Mesenchymal stem cell (in vitro differentiated cells and primary cell): Measurements from ENCODE around the gene ACBD6.

Experiments used
- DNase-seq: peaks from one replicate; pipeline ENCODE4 v3.0.0-alpha.2; 2013
- H2AFZ ChIP-seq: one replicate; pipeline ENCODE4 v1.6.1; 2013; ENCODE audit warnings: low read depth, mild to moderate bottlenecking, control low read depth, inconsistent platforms, low read length, moderate library complexity
- H2AK5ac ChIP-seq: 2 replicates; pipeline ENCODE4 v1.6.1; 2013; ENCODE audit warnings: low read length, moderate library complexity, mild to moderate bottlenecking, inconsistent platforms; ENCODE audit not compliant: severe bottlenecking
- H2BK120ac ChIP-seq: one replicate; pipeline ENCODE4 v1.6.1; 2013; ENCODE audit warnings: low read depth, mild to moderate bottlenecking, inconsistent platforms, low read length, moderate library complexity
- H2BK12ac ChIP-seq, 2 experiments: one replicate each; pipeline ENCODE4 v1.6.1; 2013; ENCODE audit warnings: inconsistent platforms in 2 of 2, low read length in 2 of 2, mild to moderate bottlenecking in 2 of 2, moderate library complexity in 2 of 2, control low read depth in 1 of 2
- H2BK15ac ChIP-seq: one replicate; pipeline ENCODE4 v1.6.1; 2013; ENCODE audit warnings: mild to moderate bottlenecking, low read depth, inconsistent platforms; ENCODE audit not compliant: poor library complexity, severe bottlenecking
- H2BK5ac ChIP-seq: 2 replicates; pipeline ENCODE4 v1.6.1; 2013; ENCODE audit warnings: low read depth, mild to moderate bottlenecking, low read length, control low read depth, inconsistent platforms; ENCODE audit not compliant: poor library complexity, severe bottlenecking
- H3K14ac ChIP-seq, 2 experiments: one replicate each; pipeline ENCODE4 v1.6.1; 2013; ENCODE audit warnings: inconsistent platforms in 2 of 2, low read length in 2 of 2, control low read depth in 1 of 2, mild to moderate bottlenecking in 1 of 2, moderate library complexity in 1 of 2
- H3K18ac ChIP-seq, 2 experiments: one replicate each; pipeline ENCODE4 v1.6.1; 2013; ENCODE audit warnings: inconsistent platforms in 2 of 2, low read length in 2 of 2, control low read depth in 1 of 2, low read depth in 1 of 2, mild to moderate bottlenecking in 1 of 2
- H3K23ac ChIP-seq, 2 experiments: one replicate each; pipeline ENCODE4 v1.6.1; 2013; ENCODE audit warnings: inconsistent platforms in 2 of 2, low read length in 2 of 2, mild to moderate bottlenecking in 2 of 2, moderate library complexity in 2 of 2, control low read depth in 1 of 2
- H3K27ac ChIP-seq: 2 replicates; pipeline ENCODE4 v1.5.1; 2013; ENCODE audit warnings: mild to moderate bottlenecking, moderate library complexity, low read length, control low read depth, inconsistent platforms; ENCODE audit not compliant: poor library complexity, severe bottlenecking
- H3K27me3 ChIP-seq, 2 experiments: 2 replicates each; pipeline versions ENCODE4 v1.6.1 to v1.7.0; 2013; ENCODE audit warnings: low read length in 2 of 2, mild to moderate bottlenecking in 2 of 2, moderate library complexity in 2 of 2, control low read depth in 1 of 2, inconsistent platforms in 1 of 2; ENCODE audit not compliant: control insufficient read depth in 1 of 2, insufficient read depth in 1 of 2
- H3K36me3 ChIP-seq, 2 experiments: 2 replicates each; pipeline versions ENCODE4 v1.6.1 to v1.7.0; 2013; ENCODE audit warnings: low read length in 2 of 2, control low read depth in 1 of 2, inconsistent platforms in 1 of 2, low read depth in 1 of 2, mild to moderate bottlenecking in 1 of 2; ENCODE audit not compliant: insufficient read depth in 2 of 2, control insufficient read depth in 1 of 2
- H3K4ac ChIP-seq, 2 experiments: one replicate each; pipeline ENCODE4 v1.6.1; 2013; ENCODE audit warnings: inconsistent platforms in 2 of 2, low read length in 2 of 2, mild to moderate bottlenecking in 2 of 2, moderate library complexity in 2 of 2, control low read depth in 1 of 2, low read depth in 1 of 2
- H3K4me1 ChIP-seq: 2 replicates; pipeline ENCODE4 v1.6.1; 2013; ENCODE audit warnings: low read depth, low read length, control low read depth; ENCODE audit not compliant: control insufficient read depth, insufficient read depth
- H3K4me2 ChIP-seq: 2 replicates; pipeline ENCODE4 v1.6.1; 2013; ENCODE audit warnings: low read length, mild to moderate bottlenecking, inconsistent platforms; ENCODE audit not compliant: poor library complexity, severe bottlenecking
- H3K4me3 ChIP-seq, 2 experiments: 2 replicates each; pipeline versions ENCODE4 v1.5.1 to v1.7.0; 2013; ENCODE audit warnings: low read length in 2 of 2, mild to moderate bottlenecking in 2 of 2, control low read depth in 1 of 2, low read depth in 1 of 2; ENCODE audit not compliant: insufficient read depth in 1 of 2
- H3K79me1 ChIP-seq: replicated peaks from 2 replicates; pipeline ENCODE4 v1.6.1; 2013; ENCODE audit warnings: mild to moderate bottlenecking, control low read depth, low read length, inconsistent platforms; ENCODE audit not compliant: poor library complexity, severe bottlenecking
- H3K9ac ChIP-seq: 2 replicates; pipeline ENCODE4 v1.7.0; 2013; ENCODE audit warnings: mild to moderate bottlenecking, low read length, moderate library complexity
- H3K9me3 ChIP-seq: 2 replicates; pipeline ENCODE4 v1.7.0; 2013; ENCODE audit warnings: mild to moderate bottlenecking, low read length; ENCODE audit not compliant: control insufficient read depth
- H4K8ac ChIP-seq: one replicate; pipeline ENCODE4 v1.6.1; 2013; ENCODE audit warnings: inconsistent platforms, mild to moderate bottlenecking, low read length, moderate library complexity
- H4K91ac ChIP-seq: one replicate; pipeline ENCODE4 v1.6.1; 2013; ENCODE audit warnings: mild to moderate bottlenecking, low read length, inconsistent platforms
- WGBS: methylation state at CpG from one replicate; pipeline ENCODE4 v1.1.7; 2013; ENCODE audit warnings: mixed read lengths; 5-methylcytosine and 5-hydroxymethylcytosine counted together

The ACBD6 gene

DNA sequence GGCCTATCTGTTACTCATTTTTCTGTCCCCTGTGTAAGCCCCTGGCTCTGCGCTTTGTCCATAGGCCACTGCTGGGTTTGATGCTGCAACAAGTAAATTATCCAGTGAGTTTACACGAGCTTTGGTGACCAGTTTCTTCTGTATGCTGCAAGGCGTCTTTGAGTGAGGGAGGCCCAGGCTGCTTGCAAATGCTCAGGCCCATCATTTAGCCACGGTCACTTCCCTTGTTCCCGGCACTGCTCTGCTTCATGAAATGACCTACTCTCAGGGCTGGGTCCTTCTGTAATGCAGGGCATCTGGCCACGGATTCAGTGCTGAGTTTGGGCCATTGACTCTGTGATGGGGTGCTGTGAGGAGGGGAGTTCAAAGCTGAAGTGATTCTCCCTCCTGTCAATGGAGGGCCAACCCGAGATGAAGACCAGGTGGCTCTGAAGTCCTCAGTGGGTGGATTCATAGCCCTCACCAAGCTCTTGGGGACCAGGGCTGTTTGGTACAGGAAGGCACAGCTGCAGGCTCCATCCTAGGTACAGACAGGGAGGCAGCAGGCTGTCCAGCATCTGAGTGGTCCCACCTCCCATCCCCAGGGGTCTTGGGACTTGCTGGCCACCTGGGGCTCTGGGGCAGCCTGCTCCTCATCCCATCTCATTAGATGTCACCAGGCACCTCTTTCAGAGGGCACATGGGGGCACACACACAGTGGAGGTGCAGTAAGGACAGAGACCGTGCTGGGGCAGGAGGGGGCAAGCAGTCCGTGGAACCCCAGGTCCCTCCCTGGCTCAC, 250.7 kb downstream of the ACBD6 start:
- Histone ChIP-seq H3K27me3 (peaks cover 0 to 90% of the 10 kb centered on the region in 2 experiments), H3K18ac (no peak overlapping the region), H3K23ac (no peak overlapping the region), H4K91ac (no peak overlapping the region), H2BK12ac (no peak overlapping the region), H3K4me2 (no peak overlapping the region), H3K4me1 (peaks cover 26% of the 10 kb centered on the region), H2BK120ac (no peak overlapping the region), H3K36me3 (no peaks in the 10 kb centered on the region), H2AK5ac (no peak overlapping the region), H3K79me1 (no peaks in the 10 kb centered on the region), H3K4ac (no peak overlapping the region), H3K4me3 (no peak overlapping the region), H3K9ac (no peak overlapping the region), H2BK15ac (no peak overlapping the region), H4K8ac (no peak overlapping the region), H3K27ac (no peak overlapping the region), H3K9me3 (no peaks in the 10 kb centered on the region), H2AFZ (no peak overlapping the region), H3K14ac (no peak overlapping the region), H2BK5ac (no peak overlapping the region)
- no peak for DNase-seq
- 81% methylated on average over 9 of the region's 9 CpGs for WGBS

DNA sequence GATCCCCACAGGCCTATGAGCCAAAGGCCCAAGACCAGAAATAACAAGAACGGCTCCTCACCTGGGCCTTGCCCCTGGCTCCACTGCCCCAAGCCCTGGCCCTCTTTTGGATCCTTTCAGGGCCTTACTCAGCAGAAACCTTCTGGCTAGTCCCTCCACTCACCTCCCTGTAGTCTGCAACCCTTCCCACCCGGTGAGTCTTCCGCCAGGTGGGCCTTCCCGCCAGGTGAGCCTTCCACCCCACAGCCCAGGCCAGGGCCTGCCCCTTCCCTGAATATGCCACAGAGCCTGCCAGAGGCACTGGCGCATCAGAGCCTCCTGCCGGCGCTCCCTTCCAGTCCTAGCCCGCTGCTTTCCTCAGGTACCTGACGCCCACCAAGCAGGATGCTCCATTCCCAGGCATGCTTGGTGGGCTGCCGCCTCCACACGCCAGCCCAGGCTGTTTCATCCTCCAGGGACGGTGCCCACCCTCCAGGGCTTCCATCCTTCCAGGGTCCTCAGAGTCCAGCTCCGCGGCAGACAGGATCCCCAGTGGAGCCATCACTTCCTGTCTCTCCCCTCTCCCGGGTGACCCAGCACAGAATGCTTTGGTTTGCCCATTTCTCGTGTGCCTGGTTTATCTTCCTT, 251.4 kb downstream of the ACBD6 start:
- Histone ChIP-seq H3K18ac (no peak overlapping the region), H3K4me3 (no peak overlapping the region), H2BK120ac (no peak overlapping the region), H2BK12ac (no peak overlapping the region), H3K4ac (no peak overlapping the region), H2AFZ (no peak overlapping the region), H2AK5ac (no peak overlapping the region), H2BK5ac (no peak overlapping the region), H3K9ac (no peak overlapping the region), H3K9me3 (no peaks in the 10 kb centered on the region), H3K4me1 (peaks cover 26% of the 10 kb centered on the region), H3K4me2 (no peak overlapping the region), H4K8ac (no peak overlapping the region), H4K91ac (peak overlapping the region; percentile 35), H3K14ac (no peak overlapping the region), H3K23ac (no peak overlapping the region), H3K79me1 (no peaks in the 10 kb centered on the region), H3K36me3 (no peaks in the 10 kb centered on the region), H2BK15ac (no peak overlapping the region), H3K27me3 (peaks cover 0 to 85% of the 10 kb centered on the region in 2 experiments), H3K27ac (no peak overlapping the region)
- DNase-seq = no peak
- 93% methylated on average over 16 of the region's 16 CpGs for WGBS

DNA sequence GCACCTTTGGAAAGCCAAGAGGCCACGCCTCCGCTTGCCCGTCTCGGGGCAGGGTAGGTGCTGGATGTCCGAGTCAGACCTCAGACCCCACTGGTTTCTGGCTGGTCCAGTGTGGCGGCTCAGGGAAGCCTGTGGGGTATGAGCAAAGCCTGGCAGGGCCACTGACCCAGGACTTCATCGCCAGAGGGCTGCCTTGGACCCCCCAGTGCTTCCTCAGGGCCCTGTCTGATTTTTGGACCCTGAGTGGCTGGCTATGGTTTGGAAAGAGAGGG, 251.9 kb downstream of the ACBD6 start:
- peaks cover 22% of the 10 kb centered on the region for H3K4me1 ChIP-seq

DNA sequence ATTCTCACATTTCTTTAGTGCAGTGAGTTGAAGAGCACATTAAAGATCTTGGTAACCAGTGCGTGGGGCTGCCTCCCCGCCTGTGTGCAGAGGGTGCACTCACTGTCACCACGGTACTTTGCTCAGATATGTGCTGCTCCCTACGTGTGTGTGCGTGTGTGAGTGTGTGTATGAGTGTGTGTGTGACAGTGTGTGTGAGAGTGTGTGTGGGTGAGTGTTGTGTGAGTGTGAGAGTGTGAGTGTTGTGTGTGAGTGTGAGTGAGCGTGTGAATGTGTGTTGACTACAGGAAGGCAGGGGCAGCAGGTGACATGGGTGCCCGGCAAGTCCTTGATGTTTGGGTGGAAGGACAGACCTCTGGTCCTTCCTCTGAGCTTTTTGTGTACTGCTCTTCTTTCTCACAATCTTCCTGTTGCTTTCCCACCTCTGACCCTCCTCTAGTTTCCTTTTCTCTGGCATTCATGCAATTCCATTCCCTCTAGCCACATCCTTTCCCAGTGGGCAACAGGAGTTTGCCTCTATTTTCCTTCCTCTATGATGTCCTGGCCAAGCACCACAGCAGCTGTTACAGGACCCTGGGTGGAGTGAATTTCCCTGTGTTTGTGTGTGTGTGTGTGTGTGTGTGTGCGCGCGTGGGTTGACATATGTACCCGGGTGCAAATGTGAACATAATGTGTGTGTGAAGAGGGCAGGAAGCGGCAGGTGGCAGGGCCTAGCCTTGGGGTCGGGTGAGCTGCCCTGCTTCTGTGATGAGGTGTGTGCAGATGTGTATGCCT, 252.5 kb downstream of the ACBD6 start:
- H2BK120ac ChIP-seq = no peak overlapping the region
- no peak overlapping the region for H3K18ac ChIP-seq
- DNase-seq = no peak
- H3K4me2 ChIP-seq = no peak overlapping the region
- no peak overlapping the region for H3K9ac ChIP-seq
- H3K4me1 ChIP-seq = peaks cover 19% of the 10 kb centered on the region
- no peak overlapping the region for H2BK12ac ChIP-seq
- no peak overlapping the region for H3K23ac ChIP-seq
- 89% methylated on average over 12 of the region's 13 CpGs for WGBS
- H3K27ac ChIP-seq = no peak overlapping the region
- no peaks in the 10 kb centered on the region for H3K36me3 ChIP-seq
- no peak overlapping the region for H2AFZ ChIP-seq
- H3K14ac ChIP-seq = peak overlapping the region in 1 of 2 experiments; percentile 46
- H3K79me1 ChIP-seq = no peaks in the 10 kb centered on the region
- no peaks in the 10 kb centered on the region for H3K9me3 ChIP-seq
- H3K4ac ChIP-seq = no peak overlapping the region
- no peak overlapping the region for H2BK5ac ChIP-seq
- peak overlapping the region in 1 of 2 experiments; percentile 30 for H3K4me3 ChIP-seq
- no peak overlapping the region for H2AK5ac ChIP-seq
- H2BK15ac ChIP-seq = no peak overlapping the region
- peaks cover 0 to 85% of the 10 kb centered on the region in 2 experiments for H3K27me3 ChIP-seq
- peak overlapping the region; percentile 39 for H4K8ac ChIP-seq
- H4K91ac ChIP-seq = peak overlapping the region; percentile 84

More for the DNA sequence above, 251.9 kb downstream of the ACBD6 start:
- Histone ChIP-seq H4K91ac (no peak overlapping the region), H3K27ac (no peak overlapping the region), H3K4ac (no peak overlapping the region), H2BK120ac (no peak overlapping the region), H4K8ac (no peak overlapping the region), H3K14ac (peak overlapping the region in 1 of 2 experiments; percentile 20), H3K4me2 (no peak overlapping the region), H3K36me3 (no peaks in the 10 kb centered on the region), H3K9ac (no peak overlapping the region), H2BK5ac (no peak overlapping the region), H2BK15ac (no peak overlapping the region), H3K79me1 (no peaks in the 10 kb centered on the region), H2AFZ (no peak overlapping the region), H2AK5ac (no peak overlapping the region), H3K18ac (no peak overlapping the region), H3K27me3 (peaks cover 0 to 85% of the 10 kb centered on the region in 2 experiments), H3K4me3 (no peak overlapping the region), H3K23ac (no peak overlapping the region), H3K9me3 (no peaks in the 10 kb centered on the region), H2BK12ac (no peak overlapping the region)
- 89% methylated on average over 7 of the region's 7 CpGs for WGBS
- no peak for DNase-seq
